Endothelial cell of umbilical vein (primary cell): ENCODE results near the gene SPRN. TPM values are rescaled to one million over a fixed set of nuclear protein-coding genes. Genes with fewer than 3 reads are reported as not detected.

Experiments used
- BruUV-seq: library from RNA; stranded (reverse); fragments of 400-500 nt; replicated peaks from 2 replicates; lab custom pipeline; 2021; lab: Mats Ljungman, UMichigan
- CTCF ChIA-PET: fragments of 300-600, 350-600 bp; sonication (Branson Sonifier 250); formaldehyde crosslinking; loops from one replicate; lab custom pipeline; 2021; ENCODE audit warnings: antibody characterized with exemption, inconsistent platforms; lab: Charles Lee
- POLR2A ChIA-PET: fragments of 300-600, 350-600 bp; sonication (Branson Sonifier 250); formaldehyde crosslinking; loops from one replicate; lab custom pipeline; 2021; ENCODE audit warnings: antibody characterized with exemption, inconsistent platforms; lab: Charles Lee
- DNase-seq: peaks from one replicate; pipeline ENCODE4 v3.0.0-alpha.2; 2011; ENCODE audit warnings: low read depth, low spot score
- FAIRE-seq: peaks from 2 replicates; lab custom pipeline; 2011; peaks lifted over from hg19 to GRCh38; lab: Jason Lieb, UNC
- H2AFZ ChIP-seq: 2 replicates; pipeline ENCODE4 v1.6.0; 2012; ENCODE audit warnings: low read depth, low read length, control low read depth, inconsistent platforms
- H3K27ac ChIP-seq: 2 replicates; pipeline ENCODE4 v1.5.1; 2011; ENCODE audit warnings: low read depth, mild to moderate bottlenecking, control low read depth, low read length, moderate library complexity; ENCODE audit not compliant: insufficient read depth
- H3K27me3 ChIP-seq, 2 experiments: 2 replicates each; pipeline versions ENCODE4 v1.6.0 to v1.6.1; 2011; ENCODE audit warnings: low read length in 2 of 2, mixed read lengths in 1 of 2; ENCODE audit not compliant: control insufficient read depth in 2 of 2, insufficient read depth in 2 of 2
- H3K36me3 ChIP-seq, 2 experiments: 2 replicates in 1 of 2; 3 replicates in 1 of 2; pipeline ENCODE4 v1.5.1; 2011; ENCODE audit warnings: low read length in 2 of 2, mild to moderate bottlenecking in 1 of 2, moderate library complexity in 1 of 2; ENCODE audit not compliant: control insufficient read depth in 2 of 2, insufficient read depth in 2 of 2; ENCODE audit errors: extremely low read depth in 1 of 2
- H3K4me1 ChIP-seq: 3 replicates; pipeline ENCODE4 v1.5.1; 2011; ENCODE audit warnings: mild to moderate bottlenecking, low read length; ENCODE audit not compliant: control insufficient read depth, insufficient read depth; ENCODE audit errors: extremely low read depth
- H3K4me2 ChIP-seq: 2 replicates; pipeline ENCODE4 v1.6.1; 2011; ENCODE audit warnings: low read length, control low read depth, mixed read lengths; ENCODE audit not compliant: insufficient read depth
- H3K4me3 ChIP-seq, 3 experiments: fragments of 200-600 bp in 1 of 3; sonication (generic), shearing (Covaris generic) in 1 of 3; replicated peaks in 1 of 3; 2 replicates each; pipeline ENCODE4 v1.5.1; 2011 to 2016; ENCODE audit warnings: control low read depth in 3 of 3, low read length in 3 of 3, mild to moderate bottlenecking in 2 of 3, inconsistent platforms in 1 of 3, low read depth in 1 of 3, moderate library complexity in 1 of 3; ENCODE audit not compliant: insufficient read depth in 1 of 3
- H3K79me2 ChIP-seq: 2 replicates; pipeline ENCODE4 v1.6.0; 2012; ENCODE audit warnings: low read length, inconsistent platforms; ENCODE audit not compliant: control insufficient read depth, insufficient read depth
- H3K9ac ChIP-seq: replicated peaks from 2 replicates; pipeline ENCODE3; 2011; ENCODE audit warnings: low read length, control low read depth; ENCODE audit not compliant: insufficient read depth; ENCODE audit errors: extremely low read depth
- H3K9me1 ChIP-seq: replicated peaks from 3 replicates; pipeline ENCODE4 v1.6.0; 2011; ENCODE audit warnings: mild to moderate bottlenecking, low read length; ENCODE audit not compliant: control insufficient read depth, insufficient read depth; ENCODE audit errors: extremely low read depth
- H3K9me3 ChIP-seq: replicated peaks from 2 replicates; pipeline ENCODE4 v1.5.1; 2012; ENCODE audit warnings: low read length, inconsistent platforms; ENCODE audit not compliant: control insufficient read depth, insufficient read depth
- H4K20me1 ChIP-seq: replicated peaks from 2 replicates; pipeline ENCODE3; 2011; ENCODE audit warnings: mild to moderate bottlenecking, low read length; ENCODE audit not compliant: control insufficient read depth, insufficient read depth; ENCODE audit errors: extremely low read depth
- GATA2 ChIP-seq: IDR thresholded peaks from 2 replicates; pipeline ENCODE4 v1.7.0; 2011; ENCODE audit warnings: low read depth, mild to moderate bottlenecking, moderate library complexity, mixed read lengths, low read length; ENCODE audit not compliant: insufficient read length, insufficient read depth
- JUN ChIP-seq: IDR thresholded peaks from 2 replicates; pipeline ENCODE4 v1.6.1; 2011; ENCODE audit warnings: borderline replicate concordance, low read depth; ENCODE audit not compliant: insufficient read length, insufficient read depth
- POLR2A ChIP-seq: IDR thresholded peaks from 2 replicates; pipeline ENCODE4 v1.6.1; 2012; ENCODE audit warnings: low read depth, mild to moderate bottlenecking, control low read depth, low read length
- POLR2AphosphoS5 ChIP-seq: IDR thresholded peaks from 2 replicates; pipeline ENCODE4 v1.6.1; 2012; ENCODE audit warnings: low read depth, mild to moderate bottlenecking, control low read depth, low read length, moderate library complexity; ENCODE audit not compliant: insufficient read depth
- dilution Hi-C: fragments of 300-500 bp; cut with MboI; formaldehyde crosslinking; loops from one replicate; pipeline ENCODE4 v1.15.0; 2019; ENCODE audit warnings: low sequenced_read_pairs; ENCODE audit not compliant: extremely low pct_ligation_motif_present
- intact Hi-C: fragments of 100-400 bp; cut with micrococcal nuclease; formaldehyde crosslinking; loops from one replicate; pipeline ENCODE4 v1.10.0; 2022
- polyA plus RNA-seq, 4 experiments: library from polyadenylated mRNA; depleted of rRNA in 3 of 4; stranded (reverse) in 3 of 4; unstranded in 1 of 4; fragments of >200 nt; gene quantifications; 2 replicates each; pipeline versions ENCODE4 v1.2.1 to v1.2.3, GENCODE V29; 2011 to 2012; ENCODE audit warnings: missing spikeins in 1 of 4
- total RNA-seq: library from RNA; stranded (reverse); gene quantifications from 2 replicates; pipeline ENCODE4 v1.2.3, GENCODE V29; 2021

SPRN gene
- total and polyA plus RNA-seq, 2 donors (not counting 3 experiments of a cell fraction or from before 2014, with no cell fraction given) = 0.13 TPM; not detected in 1

GRCh38 chr10:133379152-133379800, 45.1 kb downstream of the SPRN start, which contains the start of gene PAOX:
Gene PAOX, plus strand, starts transcription at chr10:133379262. Its CDS starts 55 bp downstream, at chr10:133379317.
- Histone ChIP-seq H3K27me3 (no peaks in the 10 kb centered on the region), H3K4me1 (peaks cover 9% of the 10 kb centered on the region), H3K4me3 (peak within 1 kb of the TSS; percentile 49 to 57 (median 54)), H3K79me2 (no peaks in the 10 kb centered on the region), H3K4me2 (peak within 1 kb of the TSS; percentile 64), H3K36me3 (no peaks in the 10 kb centered on the region), H3K9ac (peak within 1 kb of the TSS; percentile 19), H3K9me3 (no peaks in the 10 kb centered on the region), H4K20me1 (no peaks in the 10 kb centered on the region), H2AFZ (peak within 1 kb of the TSS; percentile 93), H3K27ac (no peak within 1 kb of the TSS), H3K9me1 (no peaks in the 10 kb centered on the region)
- ChIA-PET POLR2A (no interaction called here), CTCF (interaction anchor here (1.9 kb wide), 2 partner anchors 11 to 50 kb away, joined by 6 to 9 read pairs; no protein-coding TSS in a partner anchor)
- no peak for FAIRE-seq
- dilution Hi-C loops = no loop called here
- TF ChIP-seq JUN (no peak), POLR2A (peak; percentile 64), POLR2AphosphoS5 (peak; percentile 27)
- TSS peak; percentile 15 for BruUV-seq
- intact Hi-C loops = no loop called here
- DNase-seq = peak; percentile 28

- Histone ChIP-seq H2AFZ (peak overlapping the region; percentile 93), H3K79me2 (no peaks in the 10 kb centered on the region), H4K20me1 (no peaks in the 10 kb centered on the region), H3K9me3 (no peaks in the 10 kb centered on the region), H3K9me1 (no peaks in the 10 kb centered on the region), H3K4me3 (peak overlapping the region; percentile 23 to 57 (median 53)), H3K4me2 (peak overlapping the region; percentile 64), H3K36me3 (no peaks in the 10 kb centered on the region), H3K27me3 (no peaks in the 10 kb centered on the region), H3K9ac (peak overlapping the region; percentile 13), H3K4me1 (peaks cover 14% of the 10 kb centered on the region), H3K27ac (no peak overlapping the region)
- peak; percentile 75 for FAIRE-seq
- peak; percentile 54 for DNase-seq
- POLR2A ChIA-PET = interaction anchor here (0.6 kb wide), 1 partner anchor 35 kb away, joined by 5 read pairs; no protein-coding TSS in a partner anchor
- TF ChIP-seq GATA2 = no peak
- BruUV-seq = no TSS peak
- intact Hi-C loops = loop anchor here (1.0 kb wide), 2 partner anchors 12 to 16 kb away; partner anchors contain the start of gene MTG1
- CTCF ChIA-PET = interaction anchor here (1.2 to 1.9 kb wide), 3 partner anchors 11 to 49 kb away, joined by 3 to 9 read pairs (median 6); no protein-coding TSS in a partner anchor
- dilution Hi-C loops = no loop called here
These were observed 46.0 kb downstream of the SPRN start for GRCh38 chr10:133378251-133379096.
